Mesendoderm (in vitro differentiated cells): ENCODE results near the gene SART1.

ENCODE experiments used
- DNase-seq: peaks from one replicate; pipeline ENCODE4 v3.0.0; 2013
- H2AK5ac ChIP-seq: 2 replicates; pipeline ENCODE4 v1.6.1; 2013; ENCODE audit warnings: low read length, inconsistent platforms
- H2BK120ac ChIP-seq: 2 replicates; pipeline ENCODE4 v1.6.1; 2013; ENCODE audit warnings: low read depth, mild to moderate bottlenecking, low read length, moderate library complexity, mixed read lengths
- H2BK15ac ChIP-seq: replicated peaks from 2 replicates; pipeline ENCODE4 v1.6.1; 2013; ENCODE audit warnings: low read depth, mild to moderate bottlenecking, moderate library complexity
- H2BK5ac ChIP-seq: 2 replicates; pipeline ENCODE4 v1.6.1; 2013; ENCODE audit warnings: low read length, inconsistent platforms
- H3K18ac ChIP-seq: 2 replicates; pipeline ENCODE4 v1.6.1; 2013; ENCODE audit warnings: mild to moderate bottlenecking, low read length, mixed read lengths
- H3K23ac ChIP-seq: one replicate; pipeline ENCODE4 v1.6.1; 2013; ENCODE audit warnings: low read length
- H3K27ac ChIP-seq: 2 replicates; pipeline ENCODE4 v1.5.1; 2013; ENCODE audit warnings: low read depth, mild to moderate bottlenecking, inconsistent platforms, low read length, moderate library complexity
- H3K27me3 ChIP-seq: 2 replicates; pipeline ENCODE4 v1.6.1; 2013; ENCODE audit warnings: low read length, control low read depth, mild to moderate bottlenecking, inconsistent platforms; ENCODE audit not compliant: insufficient read depth, poor library complexity
- H3K36me3 ChIP-seq: 2 replicates; pipeline ENCODE4 v1.6.1; 2013; ENCODE audit warnings: low read length, inconsistent platforms; ENCODE audit not compliant: control insufficient read depth, insufficient read depth
- H3K4ac ChIP-seq: one replicate; pipeline ENCODE4 v1.6.1; 2013; ENCODE audit warnings: low read depth, mild to moderate bottlenecking, low read length, moderate library complexity
- H3K4me1 ChIP-seq: 2 replicates; pipeline ENCODE4 v1.6.1; 2013; ENCODE audit warnings: low read depth, low read length, inconsistent platforms; ENCODE audit not compliant: control insufficient read depth
- H3K4me2 ChIP-seq: 2 replicates; pipeline ENCODE4 v1.6.1; 2013; ENCODE audit warnings: low read length
- H3K4me3 ChIP-seq: 2 replicates; pipeline ENCODE4 v1.5.1; 2013; ENCODE audit warnings: mild to moderate bottlenecking, low read length
- H3K56ac ChIP-seq: one replicate; pipeline ENCODE4 v1.6.1; 2013; ENCODE audit warnings: low read length
- H3K79me1 ChIP-seq: 2 replicates; pipeline ENCODE4 v1.6.1; 2013; ENCODE audit warnings: low read length, inconsistent platforms
- H3K79me2 ChIP-seq: 2 replicates; pipeline ENCODE4 v1.6.1; 2013; ENCODE audit warnings: mild to moderate bottlenecking, low read length; ENCODE audit not compliant: control insufficient read depth, insufficient read depth
- H3K9ac ChIP-seq: 2 replicates; pipeline ENCODE4 v1.6.1; 2013; ENCODE audit warnings: low read length, inconsistent platforms
- H4K5ac ChIP-seq: one replicate; pipeline ENCODE4 v1.6.1; 2013; ENCODE audit warnings: low read length
- H4K8ac ChIP-seq: one replicate; pipeline ENCODE4 v1.6.1; 2013; ENCODE audit warnings: low read depth, mild to moderate bottlenecking, control low read depth, low read length, moderate library complexity
- WGBS: extraction: QIAGEN DNeasy Blood & Tissue Kit; methylation state at CpG from one replicate; pipeline ENCODE4 v1.1.7; 2013; ENCODE audit warnings: low lambda C conversion rate, missing lambda C conversion rate; ENCODE audit not compliant: insufficient coverage; ENCODE audit errors: extremely low coverage; 5-methylcytosine and 5-hydroxymethylcytosine counted together

The SART1 gene

GRCh38 chr11:66015454-66015881, 53.9 kb downstream of the SART1 start:
- no peak overlapping the region for H3K18ac ChIP-seq
- DNase-seq, result no peak
- H4K8ac ChIP-seq, result no peak overlapping the region
- H3K27ac ChIP-seq, result no peak overlapping the region
- no peak overlapping the region for H3K56ac ChIP-seq
- WGBS, result no CpG with 5 or more reads among the region's 7 CpGs
- no peak overlapping the region for H3K9ac ChIP-seq
- peaks cover 2% of the 10 kb centered on the region for H3K4me1 ChIP-seq
- no peaks in the 10 kb centered on the region for H3K79me1 ChIP-seq
- H3K27me3 ChIP-seq, result no peaks in the 10 kb centered on the region
- H4K5ac ChIP-seq, result no peak overlapping the region
- H2BK120ac ChIP-seq, result no peak overlapping the region
- H2BK5ac ChIP-seq, result no peak overlapping the region
- H3K4me2 ChIP-seq, result no peak overlapping the region
- no peak overlapping the region for H3K4ac ChIP-seq
- H3K36me3 ChIP-seq, result no peaks in the 10 kb centered on the region
- H3K4me3 ChIP-seq, result no peak overlapping the region
- H2BK15ac ChIP-seq, result no peak overlapping the region
- H3K79me2 ChIP-seq, result no peaks in the 10 kb centered on the region
- no peak overlapping the region for H3K23ac ChIP-seq
- H2AK5ac ChIP-seq, result no peak overlapping the region

GRCh38 chr11:66015936-66016792, 54.6 kb downstream of the SART1 start:
- Histone ChIP-seq H4K5ac (no peak overlapping the region), H2BK120ac (no peak overlapping the region), H3K9ac (no peak overlapping the region), H3K4me1 (no peaks in the 10 kb centered on the region), H2BK15ac (no peak overlapping the region), H3K79me2 (no peaks in the 10 kb centered on the region), H3K18ac (no peak overlapping the region), H3K4me2 (no peak overlapping the region), H4K8ac (no peak overlapping the region), H3K56ac (no peak overlapping the region), H2BK5ac (no peak overlapping the region), H2AK5ac (no peak overlapping the region), H3K23ac (no peak overlapping the region), H3K4me3 (no peak overlapping the region), H3K4ac (no peak overlapping the region), H3K27ac (no peak overlapping the region), H3K79me1 (no peaks in the 10 kb centered on the region), H3K36me3 (no peaks in the 10 kb centered on the region), H3K27me3 (no peaks in the 10 kb centered on the region)
- WGBS, result no CpG with 5 or more reads among the region's 18 CpGs
- DNase-seq, result no peak

- Histone ChIP-seq H2AK5ac (no peak overlapping the region), H3K4ac (no peak overlapping the region), H3K36me3 (no peaks in the 10 kb centered on the region), H2BK15ac (no peak overlapping the region), H4K8ac (no peak overlapping the region), H3K23ac (no peak overlapping the region), H3K56ac (no peak overlapping the region), H3K79me1 (no peaks in the 10 kb centered on the region), H2BK120ac (no peak overlapping the region), H3K4me3 (no peak overlapping the region), H2BK5ac (no peak overlapping the region), H3K4me1 (no peaks in the 10 kb centered on the region), H3K79me2 (no peaks in the 10 kb centered on the region), H3K27ac (no peak overlapping the region), H3K27me3 (no peaks in the 10 kb centered on the region), H3K4me2 (no peak overlapping the region), H4K5ac (no peak overlapping the region), H3K18ac (no peak overlapping the region), H3K9ac (no peak overlapping the region)
- no CpG with 5 or more reads among the region's 10 CpGs for WGBS
- DNase-seq, result no peak
Observed at GRCh38 chr11:66016793-66017177, 55.3 kb downstream of the SART1 start.

- no peak overlapping the region for H3K9ac ChIP-seq
- H3K4ac ChIP-seq, result no peak overlapping the region
- H4K5ac ChIP-seq, result no peak overlapping the region
- no peak overlapping the region for H3K27ac ChIP-seq
- no peak for DNase-seq
- H3K4me3 ChIP-seq, result no peak overlapping the region
- H3K56ac ChIP-seq, result no peak overlapping the region
- H3K18ac ChIP-seq, result no peak overlapping the region
- H4K8ac ChIP-seq, result no peak overlapping the region
- H2AK5ac ChIP-seq, result no peak overlapping the region
- no peaks in the 10 kb centered on the region for H3K27me3 ChIP-seq
- no peak overlapping the region for H2BK120ac ChIP-seq
- no peak overlapping the region for H3K4me2 ChIP-seq
- H3K79me2 ChIP-seq, result no peaks in the 10 kb centered on the region
- no peaks in the 10 kb centered on the region for H3K4me1 ChIP-seq
- no peaks in the 10 kb centered on the region for H3K36me3 ChIP-seq
- no peak overlapping the region for H2BK5ac ChIP-seq
- H2BK15ac ChIP-seq, result no peak overlapping the region
- H3K23ac ChIP-seq, result no peak overlapping the region
- no CpG with 5 or more reads among the region's 4 CpGs for WGBS
- no peaks in the 10 kb centered on the region for H3K79me1 ChIP-seq
Observed at GRCh38 chr11:66017321-66017720, 55.8 kb downstream of the SART1 start.

GRCh38 chr11:66020212-66020611, 58.7 kb downstream of the SART1 start:
- no peak overlapping the region for H4K8ac ChIP-seq
- H3K4ac ChIP-seq, result no peak overlapping the region
- no peak overlapping the region for H2BK120ac ChIP-seq
- no peak overlapping the region for H3K4me3 ChIP-seq
- no peak overlapping the region for H3K27ac ChIP-seq
- DNase-seq, result no peak
- no peaks in the 10 kb centered on the region for H3K79me2 ChIP-seq
- H3K9ac ChIP-seq, result no peak overlapping the region
- no peak overlapping the region for H3K4me2 ChIP-seq
- no peak overlapping the region for H2BK15ac ChIP-seq
- no peak overlapping the region for H3K18ac ChIP-seq
- H4K5ac ChIP-seq, result no peak overlapping the region
- H3K23ac ChIP-seq, result no peak overlapping the region
- H2AK5ac ChIP-seq, result no peak overlapping the region
- H3K56ac ChIP-seq, result no peak overlapping the region
- no peaks in the 10 kb centered on the region for H3K79me1 ChIP-seq
- no peaks in the 10 kb centered on the region for H3K27me3 ChIP-seq
- no peak overlapping the region for H2BK5ac ChIP-seq
- H3K36me3 ChIP-seq, result no peaks in the 10 kb centered on the region
- WGBS, result no CpG with 5 or more reads among the region's 8 CpGs
- no peaks in the 10 kb centered on the region for H3K4me1 ChIP-seq
